ENCODE results near the gene FOXE3.

DNA sequence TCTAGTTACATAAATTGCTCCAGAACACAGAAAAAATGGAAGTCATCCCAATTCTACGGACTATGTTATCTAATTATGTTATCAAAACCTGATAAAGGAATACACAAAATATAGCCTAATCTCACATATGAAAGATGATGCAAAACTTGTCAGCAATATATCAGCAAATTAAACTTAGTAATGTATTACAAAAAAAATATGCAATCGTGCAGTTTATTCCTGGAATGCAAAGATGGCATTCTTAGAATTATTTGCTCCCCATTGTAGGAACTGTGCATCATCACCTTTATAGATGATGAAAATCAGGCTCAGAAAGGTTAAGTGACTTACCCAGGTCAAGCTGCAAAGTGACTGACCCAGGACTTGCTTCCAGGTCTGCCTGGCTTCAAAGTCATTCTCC lies 7.8 kb downstream of the FOXE3 start:
- TF ChIP-seq, protein P1, sequence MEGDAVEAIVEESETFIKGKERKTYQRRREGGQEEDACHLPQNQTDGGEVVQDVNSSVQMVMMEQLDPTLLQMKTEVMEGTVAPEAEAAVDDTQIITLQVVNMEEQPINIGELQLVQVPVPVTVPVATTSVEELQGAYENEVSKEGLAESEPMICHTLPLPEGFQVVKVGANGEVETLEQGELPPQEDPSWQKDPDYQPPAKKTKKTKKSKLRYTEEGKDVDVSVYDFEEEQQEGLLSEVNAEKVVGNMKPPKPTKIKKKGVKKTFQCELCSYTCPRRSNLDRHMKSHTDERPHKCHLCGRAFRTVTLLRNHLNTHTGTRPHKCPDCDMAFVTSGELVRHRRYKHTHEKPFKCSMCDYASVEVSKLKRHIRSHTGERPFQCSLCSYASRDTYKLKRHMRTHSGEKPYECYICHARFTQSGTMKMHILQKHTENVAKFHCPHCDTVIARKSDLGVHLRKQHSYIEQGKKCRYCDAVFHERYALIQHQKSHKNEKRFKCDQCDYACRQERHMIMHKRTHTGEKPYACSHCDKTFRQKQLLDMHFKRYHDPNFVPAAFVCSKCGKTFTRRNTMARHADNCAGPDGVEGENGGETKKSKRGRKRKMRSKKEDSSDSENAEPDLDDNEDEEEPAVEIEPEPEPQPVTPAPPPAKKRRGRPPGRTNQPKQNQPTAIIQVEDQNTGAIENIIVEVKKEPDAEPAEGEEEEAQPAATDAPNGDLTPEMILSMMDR (IDR thresholded peaks at IDR 0.05; ENCODE audit: low read depth, low read length, missing input control): no peak
- TF ChIP-seq EGR1 (IDR thresholded peaks at IDR 0.05; ENCODE audit: low read depth in 2 of 2) (no peak), TAF1 (conservative IDR thresholded peaks at IDR 0.05) (no peak), JUND (IDR thresholded peaks at IDR 0.05) (no peak), RAD21 (IDR thresholded peaks at IDR 0.05) (no peak), RXRA (IDR thresholded peaks at IDR 0.05) (no peak), SP1 (IDR thresholded peaks at IDR 0.05) (no peak), YY1 (IDR thresholded peaks at IDR 0.05) (no peak), GABPA (IDR thresholded peaks at IDR 0.05 in 1 of 2, conservative IDR thresholded peaks at IDR 0.05 in 1 of 2) (no peak), FOXA1 (IDR thresholded peaks at IDR 0.05) (no peak)
- TF ChIP-seq, protein P2, sequence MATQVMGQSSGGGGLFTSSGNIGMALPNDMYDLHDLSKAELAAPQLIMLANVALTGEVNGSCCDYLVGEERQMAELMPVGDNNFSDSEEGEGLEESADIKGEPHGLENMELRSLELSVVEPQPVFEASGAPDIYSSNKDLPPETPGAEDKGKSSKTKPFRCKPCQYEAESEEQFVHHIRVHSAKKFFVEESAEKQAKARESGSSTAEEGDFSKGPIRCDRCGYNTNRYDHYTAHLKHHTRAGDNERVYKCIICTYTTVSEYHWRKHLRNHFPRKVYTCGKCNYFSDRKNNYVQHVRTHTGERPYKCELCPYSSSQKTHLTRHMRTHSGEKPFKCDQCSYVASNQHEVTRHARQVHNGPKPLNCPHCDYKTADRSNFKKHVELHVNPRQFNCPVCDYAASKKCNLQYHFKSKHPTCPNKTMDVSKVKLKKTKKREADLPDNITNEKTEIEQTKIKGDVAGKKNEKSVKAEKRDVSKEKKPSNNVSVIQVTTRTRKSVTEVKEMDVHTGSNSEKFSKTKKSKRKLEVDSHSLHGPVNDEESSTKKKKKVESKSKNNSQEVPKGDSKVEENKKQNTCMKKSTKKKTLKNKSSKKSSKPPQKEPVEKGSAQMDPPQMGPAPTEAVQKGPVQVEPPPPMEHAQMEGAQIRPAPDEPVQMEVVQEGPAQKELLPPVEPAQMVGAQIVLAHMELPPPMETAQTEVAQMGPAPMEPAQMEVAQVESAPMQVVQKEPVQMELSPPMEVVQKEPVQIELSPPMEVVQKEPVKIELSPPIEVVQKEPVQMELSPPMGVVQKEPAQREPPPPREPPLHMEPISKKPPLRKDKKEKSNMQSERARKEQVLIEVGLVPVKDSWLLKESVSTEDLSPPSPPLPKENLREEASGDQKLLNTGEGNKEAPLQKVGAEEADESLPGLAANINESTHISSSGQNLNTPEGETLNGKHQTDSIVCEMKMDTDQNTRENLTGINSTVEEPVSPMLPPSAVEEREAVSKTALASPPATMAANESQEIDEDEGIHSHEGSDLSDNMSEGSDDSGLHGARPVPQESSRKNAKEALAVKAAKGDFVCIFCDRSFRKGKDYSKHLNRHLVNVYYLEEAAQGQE (IDR thresholded peaks at IDR 0.05): no peak
- TF ChIP-seq, protein P3, sequence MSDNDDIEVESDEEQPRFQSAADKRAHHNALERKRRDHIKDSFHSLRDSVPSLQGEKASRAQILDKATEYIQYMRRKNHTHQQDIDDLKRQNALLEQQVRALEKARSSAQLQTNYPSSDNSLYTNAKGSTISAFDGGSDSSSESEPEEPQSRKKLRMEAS (IDR thresholded peaks at IDR 0.05): no peak
- TF ChIP-seq, protein P4, sequence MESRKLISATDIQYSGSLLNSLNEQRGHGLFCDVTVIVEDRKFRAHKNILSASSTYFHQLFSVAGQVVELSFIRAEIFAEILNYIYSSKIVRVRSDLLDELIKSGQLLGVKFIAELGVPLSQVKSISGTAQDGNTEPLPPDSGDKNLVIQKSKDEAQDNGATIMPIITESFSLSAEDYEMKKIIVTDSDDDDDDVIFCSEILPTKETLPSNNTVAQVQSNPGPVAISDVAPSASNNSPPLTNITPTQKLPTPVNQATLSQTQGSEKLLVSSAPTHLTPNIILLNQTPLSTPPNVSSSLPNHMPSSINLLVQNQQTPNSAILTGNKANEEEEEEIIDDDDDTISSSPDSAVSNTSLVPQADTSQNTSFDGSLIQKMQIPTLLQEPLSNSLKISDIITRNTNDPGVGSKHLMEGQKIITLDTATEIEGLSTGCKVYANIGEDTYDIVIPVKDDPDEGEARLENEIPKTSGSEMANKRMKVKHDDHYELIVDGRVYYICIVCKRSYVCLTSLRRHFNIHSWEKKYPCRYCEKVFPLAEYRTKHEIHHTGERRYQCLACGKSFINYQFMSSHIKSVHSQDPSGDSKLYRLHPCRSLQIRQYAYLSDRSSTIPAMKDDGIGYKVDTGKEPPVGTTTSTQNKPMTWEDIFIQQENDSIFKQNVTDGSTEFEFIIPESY (IDR thresholded peaks at IDR 0.05): no peak
